SH-SY5Y (cell line): ENCODE measurements around the gene RAB11FIP4.

Source experiments
- GATA2 ChIP-seq: IDR thresholded peaks from 2 replicates; pipeline ENCODE4 v1.6.1; 2011; ENCODE audit warnings: mild to moderate bottlenecking, low read depth, low read length
- GATA3 ChIP-seq: IDR thresholded peaks from 2 replicates; pipeline ENCODE4 v1.6.1; 2011; ENCODE audit warnings: low read depth, mild to moderate bottlenecking, low read length, moderate library complexity

Gene RAB11FIP4

GRCh38 chr17:31487648-31488263 is 96.3 kb downstream of the RAB11FIP4 start:
- TF ChIP-seq GATA3 = no peak
- no peak for TF ChIP-seq GATA2

- no peak for TF ChIP-seq GATA3
- TF ChIP-seq GATA2 = no peak
Observed at GRCh38 chr17:31488264-31488981, 96.9 kb downstream of the RAB11FIP4 start.

- TF ChIP-seq GATA2 (no peak), GATA3 (no peak)
Observed at GRCh38 chr17:31488982-31489294, 97.5 kb downstream of the RAB11FIP4 start.

- TF ChIP-seq GATA2 (no peak), GATA3 (no peak)
Observed at GRCh38 chr17:31489295-31490018, 98.0 kb downstream of the RAB11FIP4 start.

GRCh38 chr17:31490019-31490650 is 98.7 kb downstream of the RAB11FIP4 start:
- TF ChIP-seq GATA2 (no peak), GATA3 (no peak)

GRCh38 chr17:31490671-31491375 is 99.3 kb downstream of the RAB11FIP4 start:
- TF ChIP-seq GATA3 (no peak), GATA2 (no peak)

- TF ChIP-seq GATA2 (no peak), GATA3 (no peak)
Observed at GRCh38 chr17:31491376-31492131, 100.1 kb downstream of the RAB11FIP4 start.

- TF ChIP-seq GATA2 = no peak
- no peak for TF ChIP-seq GATA3
Observed at GRCh38 chr17:31492206-31492605, 100.7 kb downstream of the RAB11FIP4 start.

- no peak for TF ChIP-seq GATA2
- no peak for TF ChIP-seq GATA3
Observed at GRCh38 chr17:31492880-31493655, 101.6 kb downstream of the RAB11FIP4 start.

GRCh38 chr17:31493656-31494155 is 102.2 kb downstream of the RAB11FIP4 start:
- no peak for TF ChIP-seq GATA3
- TF ChIP-seq GATA2 = no peak

- no peak for TF ChIP-seq GATA3
- TF ChIP-seq GATA2 = no peak
Observed at GRCh38 chr17:31494259-31495021, 103.0 kb downstream of the RAB11FIP4 start.
